Measurements from ENCODE around the gene PDE4D.

PDE4D gene

DNA sequence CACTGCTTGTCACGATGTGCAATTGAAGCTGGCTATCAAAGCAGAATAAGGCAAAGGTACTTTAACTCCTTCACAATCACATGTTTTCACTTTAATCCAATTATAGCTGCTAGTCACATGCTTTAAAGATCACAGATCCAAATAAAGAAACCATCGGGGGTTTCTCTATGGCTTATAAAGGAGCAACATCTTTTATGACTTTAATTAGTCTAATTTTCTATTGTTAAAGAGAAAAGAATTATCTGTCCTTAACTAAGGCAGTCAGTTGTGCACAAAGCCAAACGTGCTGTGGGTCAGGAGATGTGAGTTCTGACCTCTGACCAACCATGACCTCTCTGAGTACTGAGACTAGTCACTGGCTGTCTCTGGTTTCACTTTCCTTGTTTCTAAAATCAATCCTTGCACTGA lies 749.6 kb downstream of the PDE4D start:
- Histone ChIP-seq H2AK5ac (ENCODE audit: low read depth, low read length) (no peak overlapping the region), H3K23ac (ENCODE audit: low read depth, low read length, poor library complexity) (no peak overlapping the region), H2BK15ac (ENCODE audit: low read length) (no peak overlapping the region), H2BK120ac (ENCODE audit: low read depth, low read length) (no peak overlapping the region), H3K9ac (ENCODE audit: low read depth, low read length, poor library complexity) (no peak overlapping the region), H3K27me3 (ENCODE audit: control insufficient read depth in 3 of 3, insufficient read depth in 3 of 3, low read depth in 1 of 3, low read length in 3 of 3) (no peaks in the 10 kb centered on the region), H2AFZ (ENCODE audit: low read length) (no peak overlapping the region), H2BK12ac (ENCODE audit: low read length) (no peak overlapping the region), H3K36me3 (replicated peaks in 1 of 2; ENCODE audit: control insufficient read depth in 2 of 2, insufficient read depth in 2 of 2, low read length in 2 of 2) (no peaks in the 10 kb centered on the region), H3K4me3 (ENCODE audit: low read length in 2 of 2) (no peak overlapping the region), H4K91ac (ENCODE audit: low read depth, low read length, poor library complexity) (no peak overlapping the region), H2BK5ac (ENCODE audit: low read length) (no peak overlapping the region), H3K18ac (ENCODE audit: low read length) (no peak overlapping the region), H4K8ac (ENCODE audit: low read depth, low read length) (no peak overlapping the region), H3K4me2 (ENCODE audit: insufficient read depth, low read length, poor library complexity, severe bottlenecking) (no peak overlapping the region), H3K9me3 (replicated peaks in 1 of 2; ENCODE audit: control insufficient read depth in 2 of 2, insufficient read depth in 1 of 2, low read depth in 1 of 2, low read length in 2 of 2) (peaks cover 2 to 8% of the 10 kb centered on the region in 2 donors), H3K14ac (ENCODE audit: low read length) (no peak overlapping the region), H3K79me1 (ENCODE audit: low read depth, low read length) (no peaks in the 10 kb centered on the region), H3K4ac (ENCODE audit: low read length) (no peak overlapping the region), H3K27ac (replicated peaks; ENCODE audit: low read length) (no peak overlapping the region), H3K4me1 (ENCODE audit: control insufficient read depth in 2 of 2, insufficient read depth in 1 of 2, low read depth in 1 of 2, low read length in 2 of 2) (no peaks in the 10 kb centered on the region)
- WGBS, 2 donors (ENCODE audit: extremely low coverage in 2 of 2, insufficient read length in 2 of 2, insufficient replicate concordance in 1 of 2) = no CpG with 5 or more reads among the region's 3 CpGs
- no peak for DNase-seq (ENCODE audit: low spot score)

DNA sequence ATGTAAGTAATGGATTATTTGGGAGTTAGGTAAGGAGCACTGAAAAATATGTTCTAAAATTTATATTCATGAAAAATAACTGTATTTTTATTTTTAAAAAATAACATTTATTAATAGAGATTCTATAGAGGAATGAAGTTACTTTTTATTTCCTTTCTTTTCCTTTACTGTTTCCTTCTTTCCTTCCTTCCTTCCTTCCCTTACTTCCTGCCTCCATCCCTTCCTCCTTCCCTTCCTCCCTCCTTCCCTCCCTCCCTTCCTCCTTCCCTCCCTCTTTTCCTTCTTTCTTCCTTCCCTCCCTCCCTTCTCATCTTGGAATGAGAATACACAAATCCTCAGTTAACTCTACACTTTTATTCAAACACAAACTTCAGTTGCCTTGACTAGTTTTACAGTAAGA lies 750.6 kb downstream of the PDE4D start:
- Histone ChIP-seq H4K8ac (ENCODE audit: low read depth, low read length) (no peak overlapping the region), H3K4ac (ENCODE audit: low read length) (no peak overlapping the region), H3K4me3 (ENCODE audit: low read length in 2 of 2) (no peak overlapping the region), H3K9me3 (replicated peaks in 1 of 2; ENCODE audit: control insufficient read depth in 2 of 2, insufficient read depth in 1 of 2, low read depth in 1 of 2, low read length in 2 of 2) (peaks cover 2 to 8% of the 10 kb centered on the region in 2 donors), H2AK5ac (ENCODE audit: low read depth, low read length) (no peak overlapping the region), H3K27ac (replicated peaks; ENCODE audit: low read length) (no peak overlapping the region), H3K18ac (ENCODE audit: low read length) (no peak overlapping the region), H3K36me3 (replicated peaks in 1 of 2; ENCODE audit: control insufficient read depth in 2 of 2, insufficient read depth in 2 of 2, low read length in 2 of 2) (no peaks in the 10 kb centered on the region), H4K91ac (ENCODE audit: low read depth, low read length, poor library complexity) (no peak overlapping the region), H3K23ac (ENCODE audit: low read depth, low read length, poor library complexity) (no peak overlapping the region), H3K9ac (ENCODE audit: low read depth, low read length, poor library complexity) (no peak overlapping the region), H3K4me2 (ENCODE audit: insufficient read depth, low read length, poor library complexity, severe bottlenecking) (no peak overlapping the region), H2AFZ (ENCODE audit: low read length) (no peak overlapping the region), H2BK120ac (ENCODE audit: low read depth, low read length) (no peak overlapping the region), H2BK15ac (ENCODE audit: low read length) (no peak overlapping the region), H3K4me1 (ENCODE audit: control insufficient read depth in 2 of 2, insufficient read depth in 1 of 2, low read depth in 1 of 2, low read length in 2 of 2) (no peaks in the 10 kb centered on the region), H3K79me1 (ENCODE audit: low read depth, low read length) (no peaks in the 10 kb centered on the region), H3K14ac (ENCODE audit: low read length) (no peak overlapping the region), H2BK5ac (ENCODE audit: low read length) (no peak overlapping the region), H3K27me3 (ENCODE audit: control insufficient read depth in 3 of 3, insufficient read depth in 3 of 3, low read depth in 1 of 3, low read length in 3 of 3) (no peaks in the 10 kb centered on the region), H2BK12ac (ENCODE audit: low read length) (no peak overlapping the region)
- DNase-seq (ENCODE audit: low spot score) = no peak

DNA sequence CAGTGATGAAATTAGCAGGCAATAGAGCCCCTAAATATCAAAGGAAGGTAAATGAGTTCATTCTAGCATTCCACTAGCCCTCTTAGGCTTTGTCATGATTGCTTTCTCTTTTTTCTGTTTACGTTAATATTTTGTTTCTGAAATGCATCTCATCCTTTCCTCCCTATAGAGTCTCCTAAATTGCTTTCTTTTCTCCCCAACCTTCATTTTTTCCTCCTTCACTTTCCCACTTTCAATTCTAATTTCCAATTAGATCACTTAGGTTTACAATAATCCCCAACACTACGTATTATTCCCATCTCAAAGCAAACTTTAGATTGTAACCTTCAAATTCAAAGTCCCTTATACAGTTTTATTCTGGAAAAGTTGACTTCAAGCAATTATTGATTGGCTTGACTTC lies 751.4 kb downstream of the PDE4D start:
- Histone ChIP-seq H2BK15ac (ENCODE audit: low read length) (no peak overlapping the region), H3K27me3 (ENCODE audit: control insufficient read depth in 3 of 3, insufficient read depth in 3 of 3, low read depth in 1 of 3, low read length in 3 of 3) (no peaks in the 10 kb centered on the region), H3K23ac (ENCODE audit: low read depth, low read length, poor library complexity) (no peak overlapping the region), H3K9ac (ENCODE audit: low read depth, low read length, poor library complexity) (no peak overlapping the region), H2BK12ac (ENCODE audit: low read length) (no peak overlapping the region), H3K4ac (ENCODE audit: low read length) (no peak overlapping the region), H3K14ac (ENCODE audit: low read length) (no peak overlapping the region), H2BK5ac (ENCODE audit: low read length) (no peak overlapping the region), H2AK5ac (ENCODE audit: low read depth, low read length) (no peak overlapping the region), H3K4me1 (ENCODE audit: control insufficient read depth in 2 of 2, insufficient read depth in 1 of 2, low read depth in 1 of 2, low read length in 2 of 2) (no peaks in the 10 kb centered on the region), H4K91ac (ENCODE audit: low read depth, low read length, poor library complexity) (no peak overlapping the region), H3K4me2 (ENCODE audit: insufficient read depth, low read length, poor library complexity, severe bottlenecking) (no peak overlapping the region), H3K79me1 (ENCODE audit: low read depth, low read length) (no peaks in the 10 kb centered on the region), H3K4me3 (ENCODE audit: low read length in 2 of 2) (no peak overlapping the region), H3K27ac (replicated peaks; ENCODE audit: low read length) (no peak overlapping the region), H4K8ac (ENCODE audit: low read depth, low read length) (no peak overlapping the region), H2AFZ (ENCODE audit: low read length) (no peak overlapping the region), H2BK120ac (ENCODE audit: low read depth, low read length) (no peak overlapping the region), H3K18ac (ENCODE audit: low read length) (no peak overlapping the region), H3K9me3 (replicated peaks in 1 of 2; ENCODE audit: control insufficient read depth in 2 of 2, insufficient read depth in 1 of 2, low read depth in 1 of 2, low read length in 2 of 2) (peaks cover 2 to 6% of the 10 kb centered on the region in 2 donors), H3K36me3 (replicated peaks in 1 of 2; ENCODE audit: control insufficient read depth in 2 of 2, insufficient read depth in 2 of 2, low read length in 2 of 2) (no peaks in the 10 kb centered on the region)
- 100% methylated on average over 1 of the region's 2 CpGs for WGBS, 2 donors (ENCODE audit: extremely low coverage in 2 of 2, insufficient read length in 2 of 2, insufficient replicate concordance in 1 of 2)
- no peak for DNase-seq (ENCODE audit: low spot score)

DNA sequence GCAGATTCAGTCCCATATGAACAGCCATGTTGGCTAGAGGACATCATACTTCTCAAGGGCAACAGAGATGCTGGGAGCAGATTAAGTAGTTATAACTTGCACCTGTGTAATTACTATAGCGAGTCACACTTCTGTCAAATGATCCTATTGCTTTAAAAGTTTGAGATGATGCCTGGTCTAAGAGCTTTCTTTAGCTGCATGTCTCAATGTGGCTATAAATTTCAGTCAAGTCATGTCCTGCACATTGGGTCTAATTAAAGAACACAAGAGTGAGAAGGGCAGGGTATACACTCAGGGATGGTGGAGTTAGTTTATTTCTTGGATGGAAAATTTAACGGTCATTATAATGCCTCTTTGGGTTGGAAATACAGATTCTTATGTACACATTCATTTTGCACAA lies 753.4 kb downstream of the PDE4D start:
- no peak overlapping the region for H3K4me3 ChIP-seq (ENCODE audit: low read length in 2 of 2)
- no peak overlapping the region for H2BK5ac ChIP-seq (ENCODE audit: low read length)
- no peak overlapping the region for H2BK15ac ChIP-seq (ENCODE audit: low read length)
- no peak overlapping the region for H4K8ac ChIP-seq (ENCODE audit: low read depth, low read length)
- no peak overlapping the region for H2AK5ac ChIP-seq (ENCODE audit: low read depth, low read length)
- H3K4me1 ChIP-seq (ENCODE audit: control insufficient read depth in 2 of 2, insufficient read depth in 1 of 2, low read depth in 1 of 2, low read length in 2 of 2) = no peaks in the 10 kb centered on the region
- H3K18ac ChIP-seq (ENCODE audit: low read length) = no peak overlapping the region
- no peak overlapping the region for H2BK120ac ChIP-seq (ENCODE audit: low read depth, low read length)
- no peak overlapping the region for H3K4me2 ChIP-seq (ENCODE audit: insufficient read depth, low read length, poor library complexity, severe bottlenecking)
- H3K9me3 ChIP-seq (replicated peaks in 1 of 2; ENCODE audit: control insufficient read depth in 2 of 2, insufficient read depth in 1 of 2, low read depth in 1 of 2, low read length in 2 of 2) = no peaks in the 10 kb centered on the region
- H3K79me1 ChIP-seq (ENCODE audit: low read depth, low read length) = no peaks in the 10 kb centered on the region
- H3K23ac ChIP-seq (ENCODE audit: low read depth, low read length, poor library complexity) = no peak overlapping the region
- no peak overlapping the region for H3K14ac ChIP-seq (ENCODE audit: low read length)
- no peak overlapping the region for H2AFZ ChIP-seq (ENCODE audit: low read length)
- no peak overlapping the region for H3K9ac ChIP-seq (ENCODE audit: low read depth, low read length, poor library complexity)
- WGBS, 2 donors (ENCODE audit: extremely low coverage in 2 of 2, insufficient read length in 2 of 2, insufficient replicate concordance in 1 of 2) = no CpG with 5 or more reads among the region's 2 CpGs
- no peak overlapping the region for H3K4ac ChIP-seq (ENCODE audit: low read length)
- DNase-seq (ENCODE audit: low spot score) = no peak
- H3K36me3 ChIP-seq (replicated peaks in 1 of 2; ENCODE audit: control insufficient read depth in 2 of 2, insufficient read depth in 2 of 2, low read length in 2 of 2) = no peaks in the 10 kb centered on the region
- no peak overlapping the region for H3K27ac ChIP-seq (replicated peaks; ENCODE audit: low read length)
- no peak overlapping the region for H4K91ac ChIP-seq (ENCODE audit: low read depth, low read length, poor library complexity)
- H3K27me3 ChIP-seq (ENCODE audit: control insufficient read depth in 3 of 3, insufficient read depth in 3 of 3, low read depth in 1 of 3, low read length in 3 of 3) = no peaks in the 10 kb centered on the region
- no peak overlapping the region for H2BK12ac ChIP-seq (ENCODE audit: low read length)
